HG02938 (cell line): Measurements from ENCODE around the gene TBX1.

Experiments used
- ATAC-seq: cut with Tn5 transposase; IDR thresholded peaks from one replicate; pipeline ENCODE4 v1.9.1; 2021; ENCODE audit warnings: mild to moderate bottlenecking, moderate library complexity; ENCODE audit not compliant: unreplicated experiment

The TBX1 gene

GRCh38 chr22:19797086-19798002 is 36.8 kb downstream of the TBX1 start:
- no peak for ATAC-seq

- ATAC-seq = no peak
These were observed 37.6 kb downstream of the TBX1 start for GRCh38 chr22:19798003-19798665.

- no peak for ATAC-seq
These were observed 38.3 kb downstream of the TBX1 start for GRCh38 chr22:19798891-19799293.

GRCh38 chr22:19799322-19800190 is 39.0 kb downstream of the TBX1 start:
- ATAC-seq = no peak

- ATAC-seq = no peak
These were observed 39.7 kb downstream of the TBX1 start for GRCh38 chr22:19800306-19800705.

GRCh38 chr22:19800761-19801244 is 40.2 kb downstream of the TBX1 start:
- ATAC-seq = no peak

GRCh38 chr22:19801340-19802000 is 40.9 kb downstream of the TBX1 start:
- ATAC-seq = no peak

- no peak for ATAC-seq
These were observed 41.7 kb downstream of the TBX1 start for GRCh38 chr22:19802001-19802893.

GRCh38 chr22:19802894-19803735 is 42.5 kb downstream of the TBX1 start:
- ATAC-seq = no peak

- ATAC-seq = no peak
These were observed 43.2 kb downstream of the TBX1 start for GRCh38 chr22:19803736-19804267.

GRCh38 chr22:19805821-19806212 is 45.2 kb downstream of the TBX1 start:
- no peak for ATAC-seq

- no peak for ATAC-seq
These were observed 45.9 kb downstream of the TBX1 start for GRCh38 chr22:19806213-19807160.

- no peak for ATAC-seq
These were observed 46.8 kb downstream of the TBX1 start for GRCh38 chr22:19807161-19807913.

GRCh38 chr22:19807914-19808872 is 47.6 kb downstream of the TBX1 start:
- no peak for ATAC-seq

- ATAC-seq = no peak
These were observed 48.4 kb downstream of the TBX1 start for GRCh38 chr22:19808873-19809478.
